Posterior vena cava (tissue), 2 donors: Measurements from ENCODE around the gene ARHGAP27. TPM values are rescaled to one million over a fixed set of nuclear protein-coding genes. Genes with fewer than 3 reads are reported as not detected.
"Not testable (repeated sequence)": the region's sequence is repeated elsewhere in the genome, so short reads cannot be mapped to it uniquely, and the experiment has no call there.

Source experiments
- DNase-seq: peaks from one replicate; pipeline ENCODE4 v3.0.0-alpha.2; 2020; ENCODE audit warnings: low spot score
- intact Hi-C, 2 donors: fragments of 100-400 bp; cut with DNase I; formaldehyde crosslinking; loops; one replicate each; pipeline versions ENCODE4 v1.14.1 to v1.14.2; 2022 to 2023
- total RNA-seq, 2 donors: library from RNA; stranded (reverse); fragmentation: NEBNext Ultra II Directional; extraction: Animal tissue kit (Norgen Biotek cat#: 25700); gene quantifications; one replicate each; pipeline ENCODE4 v1.2.1, GENCODE V29; 2021
- donor health status: DM: yes; HTN: yes; CAD: no.
- donor health status: DM: yes; HTN: yes; CAD: no.

Gene ARHGAP27
- total RNA-seq, 2 donors from 2014 or later, result 17.8 to 24.5 TPM

- intact Hi-C loops, result no loop called here
- DNase-seq, result no peak
Measured at GRCh38 chr17:45351831-45352230, 80.8 kb downstream of the ARHGAP27 start.

GRCh38 chr17:45347444-45347843, 85.2 kb downstream of the ARHGAP27 start:
- intact Hi-C loops, result no loop called here
- no peak for DNase-seq

- DNase-seq, result peak; percentile 74
- intact Hi-C loops, result no loop called here
Measured at GRCh38 chr17:45346216-45347015, 86.3 kb downstream of the ARHGAP27 start.

- intact Hi-C loops, result no loop called here
- peak; percentile 68 for DNase-seq
Measured at GRCh38 chr17:45345554-45346215, 87.0 kb downstream of the ARHGAP27 start.

GRCh38 chr17:45345246-45345553, 87.5 kb downstream of the ARHGAP27 start:
- intact Hi-C loops, result no loop called here
- peak; percentile 26 for DNase-seq

- DNase-seq, result peak; percentile 14
- intact Hi-C loops, result not testable (repeated sequence)
Measured at GRCh38 chr17:45343967-45344664, 88.6 kb downstream of the ARHGAP27 start.

Other genes with a start within 250 kb of the ARHGAP27 start
- 10 to 100 TPM; 19.5 to 28.2 TPM for gene FMNL1, start 211.0 kb downstream of the ARHGAP27 start, total RNA-seq
- not detected for gene SPATA32, start 170.8 kb downstream of the ARHGAP27 start, total RNA-seq
- 1 to 10 TPM; 9.1 to 9.7 TPM for gene MAP3K14, start 115.8 kb downstream of the ARHGAP27 start, total RNA-seq
- 10 to 100 TPM; 43.2 to 45.3 TPM for gene PLEKHM1, start 57.9 kb upstream of the ARHGAP27 start, total RNA-seq